HG03460 (cell line): ENCODE data around the gene CCDC183.
"Not testable (repeated sequence)": the region's sequence is repeated elsewhere in the genome, so short reads cannot be mapped to it uniquely, and the experiment has no call there.

Source experiments
- ATAC-seq: cut with Tn5 transposase; IDR thresholded peaks from one replicate; pipeline ENCODE4 v1.9.1; 2021; ENCODE audit not compliant: unreplicated experiment

CCDC183 gene

GRCh38 chr9:136799079-136799853 lies 3.1 kb downstream of the CCDC183 start:
- no peak for ATAC-seq

GRCh38 chr9:136799854-136800657 lies 3.9 kb downstream of the CCDC183 start:
- ATAC-seq: peak; percentile 38

DNA sequence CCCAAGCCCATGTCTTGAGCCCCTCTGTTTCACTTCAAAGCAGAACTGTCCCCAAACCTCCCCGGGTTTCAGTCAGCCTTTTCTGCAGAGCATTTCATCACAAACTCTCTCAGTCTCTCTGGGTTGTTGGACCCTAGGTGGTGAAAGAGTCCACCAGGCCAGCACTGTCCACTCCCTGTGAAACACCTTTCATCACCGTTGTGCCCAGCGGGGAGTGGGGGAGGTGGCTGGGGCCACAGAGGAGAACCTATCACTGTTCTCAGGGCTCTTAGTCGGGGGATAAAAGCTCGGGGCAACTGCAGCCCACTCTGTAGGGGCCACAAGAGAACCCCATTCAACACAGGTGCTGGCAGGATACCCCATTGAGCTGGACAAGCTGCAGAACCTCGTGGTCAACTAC lies 6.2 kb downstream of the CCDC183 start:
- ATAC-seq: no peak

DNA sequence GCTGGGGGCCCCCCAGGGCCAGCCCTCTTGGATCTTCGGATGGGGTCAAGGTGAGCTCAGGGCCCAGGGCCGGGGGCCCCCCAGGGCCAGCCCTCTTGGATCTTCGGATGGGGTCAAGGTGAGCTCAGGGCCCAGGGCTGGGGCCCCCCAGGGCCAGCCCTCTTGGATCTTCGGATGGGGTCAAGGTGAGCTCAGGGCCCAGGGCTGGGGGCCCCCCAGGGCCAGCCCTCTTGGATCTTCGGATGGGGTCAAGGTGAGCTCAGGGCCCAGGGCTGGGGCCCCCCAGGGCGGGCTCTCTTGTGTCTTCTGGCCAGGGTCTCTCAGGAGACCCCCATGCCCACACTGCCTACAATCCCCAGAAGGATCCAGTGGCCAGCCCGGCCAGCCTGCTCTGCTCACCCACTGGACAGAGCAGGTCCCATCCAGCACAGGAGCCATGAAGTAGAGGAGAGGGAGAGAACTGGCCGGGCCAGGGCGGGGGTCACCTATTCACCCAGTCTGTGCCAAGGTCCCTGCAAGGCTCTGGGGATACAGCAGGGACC lies 6.9 kb downstream of the CCDC183 start:
- ATAC-seq: not testable (repeated sequence)

- ATAC-seq: no peak
Measured at GRCh38 chr9:136803551-136804508, 7.7 kb downstream of the CCDC183 start.

GRCh38 chr9:136804509-136805206 lies 8.5 kb downstream of the CCDC183 start:
- no peak for ATAC-seq

DNA sequence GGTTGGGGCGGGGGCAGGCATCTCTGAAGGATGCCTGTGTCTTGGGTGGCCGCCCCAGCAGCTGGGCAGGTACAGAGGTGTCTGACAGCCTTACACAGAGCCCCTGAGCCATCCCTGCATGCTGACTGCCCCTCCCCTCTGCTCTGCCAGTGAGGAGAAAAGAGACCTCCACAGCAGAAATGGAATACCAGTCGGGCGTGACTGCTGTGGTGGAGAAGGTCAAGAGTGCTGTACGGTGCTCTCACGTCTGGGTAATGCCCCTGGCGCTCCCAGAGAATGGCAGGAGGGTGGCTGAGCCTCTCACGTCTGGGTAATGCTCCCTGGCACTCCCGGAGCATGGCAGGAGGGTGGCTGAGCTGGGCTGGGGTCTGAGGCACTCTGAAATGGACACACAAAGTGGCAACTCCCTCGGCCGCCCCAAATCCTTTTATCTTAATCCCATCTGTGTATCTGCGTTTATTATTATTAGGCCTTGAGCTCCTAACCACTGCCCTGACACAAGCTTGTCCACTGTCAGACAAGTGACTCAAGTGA lies 9.1 kb downstream of the CCDC183 start:
- no peak for ATAC-seq

DNA sequence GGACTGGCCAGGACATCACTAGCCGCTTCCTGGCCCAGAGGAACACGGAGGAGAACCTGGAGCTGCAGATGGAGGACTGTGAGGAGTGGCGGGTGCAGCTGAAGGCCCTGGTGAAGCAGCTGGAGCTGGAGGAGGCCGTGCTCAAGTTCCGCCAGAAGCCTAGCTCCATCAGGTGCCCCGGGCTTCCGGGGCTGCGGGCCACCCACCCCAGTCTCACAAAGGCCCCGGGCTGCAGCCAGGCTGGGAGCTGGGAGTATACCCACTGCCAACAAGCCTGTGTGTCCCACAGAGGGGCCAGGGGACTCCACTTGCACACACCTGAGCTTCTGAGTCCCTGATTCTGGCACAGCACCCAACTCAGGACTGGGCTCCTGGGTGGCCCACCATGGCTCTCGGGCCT lies 9.9 kb downstream of the CCDC183 start:
- no peak for ATAC-seq

- ATAC-seq: no peak
Measured at GRCh38 chr9:136806631-136807201, 10.6 kb downstream of the CCDC183 start.

GRCh38 chr9:136807281-136808074 lies 11.3 kb downstream of the CCDC183 start, which contains the start of gene RABL6:
Gene RABL6, plus strand, starts transcription at chr9:136807948. Its CDS starts 249 bp downstream, at chr9:136808197.
- ATAC-seq: peak; percentile 50

GRCh38 chr9:136808075-136808805 lies 12.1 kb downstream of the CCDC183 start:
- ATAC-seq: peak; percentile 31

- no peak for ATAC-seq
Measured at GRCh38 chr9:136808806-136809158, 12.6 kb downstream of the CCDC183 start.

GRCh38 chr9:136814725-136815421 lies 18.7 kb downstream of the CCDC183 start:
- no peak for ATAC-seq

- ATAC-seq: no peak
Measured at GRCh38 chr9:136815422-136815782, 19.3 kb downstream of the CCDC183 start.

DNA sequence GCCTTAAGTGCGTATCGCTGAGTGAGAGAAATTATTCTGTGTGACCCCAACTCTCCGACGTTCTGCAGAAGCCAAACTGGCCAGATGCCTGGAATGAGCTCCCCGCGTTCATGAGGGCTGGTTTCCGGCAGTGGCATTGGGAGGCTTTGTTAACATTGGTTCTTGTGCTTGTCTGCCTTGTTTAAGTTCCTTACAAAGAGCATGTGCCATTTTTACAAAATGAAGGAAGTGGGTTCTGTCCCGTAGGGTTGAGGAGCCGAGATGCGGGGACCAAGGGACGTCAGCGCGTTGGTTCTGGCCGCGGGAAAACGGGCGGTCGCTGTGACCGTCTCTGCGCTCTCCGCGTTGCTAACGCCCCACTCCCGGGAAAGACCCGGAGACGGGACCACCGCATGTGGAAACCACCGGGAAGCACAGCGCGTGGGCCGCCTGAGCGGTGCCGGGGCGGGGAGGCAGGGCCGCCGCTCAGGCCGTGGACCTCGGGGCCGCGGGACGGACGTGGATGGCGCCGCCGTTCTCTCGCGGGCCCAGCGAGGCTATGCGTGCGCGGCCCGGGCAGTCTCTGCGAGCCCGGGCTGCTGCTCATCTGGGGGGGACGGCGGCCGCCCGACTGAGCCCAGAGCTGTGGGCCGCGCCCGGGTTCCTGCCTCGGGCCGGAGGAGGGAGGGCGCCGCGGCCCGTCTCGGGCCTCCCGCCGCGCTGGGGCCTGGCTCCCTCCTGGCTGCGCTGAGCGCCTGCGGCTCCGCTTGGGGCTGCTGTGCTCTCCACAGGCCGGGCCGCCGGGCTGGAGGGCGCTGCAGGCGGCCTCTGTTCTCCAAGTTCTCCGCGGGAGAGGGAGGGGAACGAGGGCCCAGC lies 25.1 kb downstream of the CCDC183 start:
- no peak for ATAC-seq

DNA sequence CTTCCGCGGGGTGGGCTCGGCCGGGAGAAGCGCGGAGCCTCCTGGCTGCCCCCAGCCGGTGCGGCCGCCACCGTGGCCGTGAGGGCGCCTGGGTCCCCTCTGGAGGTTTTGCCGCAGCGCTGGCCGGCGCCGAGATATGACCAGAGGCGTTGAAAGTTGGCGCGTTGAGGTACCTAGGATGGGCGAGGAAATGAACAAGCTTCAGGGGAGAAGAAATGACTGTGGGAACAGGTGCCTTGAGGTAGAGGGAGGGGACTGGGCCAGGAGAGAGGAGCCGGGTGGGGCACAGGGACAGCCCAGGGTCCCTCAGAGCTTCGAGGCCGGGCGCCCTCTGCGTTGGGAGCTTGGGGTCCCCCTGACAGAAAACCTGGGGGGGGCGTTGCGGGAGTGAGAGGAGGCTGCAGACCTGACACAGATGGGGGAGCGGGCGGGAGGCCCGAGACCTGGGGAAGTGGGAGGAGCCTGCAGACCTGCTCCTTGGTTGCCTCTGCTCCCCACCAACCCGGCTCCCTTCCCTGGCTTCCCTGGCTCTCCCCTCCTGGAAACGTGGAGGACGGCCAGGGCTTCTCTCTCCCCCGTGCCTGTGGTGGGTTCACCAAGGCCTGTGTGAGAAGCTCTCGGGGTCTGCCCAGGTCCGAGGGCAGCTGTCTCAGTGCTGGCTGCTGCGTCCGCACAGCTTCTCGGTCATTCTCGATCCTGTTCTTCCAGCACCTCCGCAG lies 25.8 kb downstream of the CCDC183 start:
- no peak for ATAC-seq
